K562 (cell line): ENCODE results near the gene FCHSD1. TPM values are rescaled to one million over a fixed set of nuclear protein-coding genes. Genes with fewer than 3 reads are reported as not detected.

ENCODE experiments used
- ATAC-seq: fragments of 200-7000 bp; cut with Tn5 transposase; 3 replicates; pipeline ENCODE4 v1.9.1; 2020; ENCODE audit warnings: moderate library complexity
- BruUV-seq: library from RNA; stranded (reverse); fragments of 400-500 nt; replicated peaks from 2 replicates; lab custom pipeline; 2021; lab: Mats Ljungman, UMichigan
- CTCF ChIA-PET: fragments of 300-600 bp; formaldehyde crosslinking; extraction: SDS; loops from one replicate; lab custom pipeline; 2021; ENCODE audit warnings: low intra/inter-chr PET ratio; lab: Yijun Ruan, JAX
- POLR2A ChIA-PET: fragments of 300-600, 350-650 bp; sonication (Branson Sonifier 250); formaldehyde crosslinking; extraction: SDS; loops from one replicate; lab custom pipeline; 2021; ENCODE audit warnings: antibody characterized with exemption, inconsistent platforms; lab: Yijun Ruan, JAX
- DNase-seq, 4 experiments: peaks; one replicate each; pipeline versions ENCODE4 v3.0.0 to v3.0.0-alpha.2; 2011 to 2018; ENCODE audit warnings: low spot score in 3 of 4, mixed read lengths in 3 of 4; ENCODE audit errors: extremely low read depth in 1 of 4
- FAIRE-seq: peaks from 2 replicates; lab custom pipeline; 2011; peaks lifted over from hg19 to GRCh38; lab: Jason Lieb, UNC
- H2AFZ ChIP-seq: 2 replicates; pipeline ENCODE4 v1.6.0; 2011; ENCODE audit warnings: low read depth, low read length, control low read depth, inconsistent platforms
- H3K27ac ChIP-seq: fragments of 200-600 bp; 3 replicates; pipeline ENCODE4 v1.8.0; 2011; ENCODE audit warnings: low read depth, mild to moderate bottlenecking, control low read depth, inconsistent platforms, low read length, moderate library complexity, mixed read lengths; ENCODE audit errors: extremely low read depth
- H3K27me3 ChIP-seq, 2 experiments: fragments of 300-600 bp in 1 of 2; 2 replicates in 1 of 2; 3 replicates in 1 of 2; pipeline versions ENCODE4 v1.6.0 to v1.8.0; 2011; ENCODE audit warnings: inconsistent platforms in 2 of 2, low read length in 2 of 2, mild to moderate bottlenecking in 1 of 2, mixed read lengths in 1 of 2, moderate library complexity in 1 of 2; ENCODE audit not compliant: control insufficient read depth in 2 of 2, insufficient read depth in 2 of 2
- H3K36me3 ChIP-seq: fragments of 300-600 bp; 3 replicates; pipeline ENCODE4 v1.8.0; 2011; ENCODE audit warnings: mild to moderate bottlenecking, low read length, inconsistent platforms; ENCODE audit not compliant: control insufficient read depth, insufficient read depth
- H3K4me1 ChIP-seq, 2 experiments: fragments of 200-600 bp in 1 of 2; replicated peaks in 1 of 2; 2 replicates in 1 of 2; 3 replicates in 1 of 2; pipeline versions ENCODE4 v1.5.1 to v1.8.0; 2011; ENCODE audit warnings: inconsistent platforms in 2 of 2, low read length in 2 of 2, mild to moderate bottlenecking in 1 of 2, mixed read lengths in 1 of 2, moderate library complexity in 1 of 2; ENCODE audit not compliant: control insufficient read depth in 2 of 2, insufficient read depth in 2 of 2
- H3K4me2 ChIP-seq: 2 replicates; pipeline ENCODE4 v1.6.1; 2011; ENCODE audit warnings: low read length, control low read depth, inconsistent platforms, mixed read lengths; ENCODE audit not compliant: insufficient read depth
- H3K4me3 ChIP-seq: fragments of 200-600 bp; sonication (generic), shearing (Covaris generic); 2 replicates; pipeline ENCODE4 v1.5.1; 2016; ENCODE audit warnings: control low read depth, inconsistent platforms
- H3K79me2 ChIP-seq: fragments of 200-600 bp; 3 replicates; pipeline ENCODE4 v1.8.0; 2011; ENCODE audit warnings: low read length, inconsistent platforms; ENCODE audit not compliant: control insufficient read depth, insufficient read depth
- H3K9ac ChIP-seq, 2 experiments: 2 replicates each; pipeline versions ENCODE4 v1.6.0 to v1.6.1; 2011; ENCODE audit warnings: low read depth in 2 of 2, low read length in 2 of 2, control low read depth in 1 of 2, inconsistent platforms in 1 of 2, mild to moderate bottlenecking in 1 of 2, mixed read lengths in 1 of 2; ENCODE audit not compliant: insufficient read depth in 1 of 2
- H3K9me1 ChIP-seq: one replicate; pipeline ENCODE4 v1.6.0; 2011; ENCODE audit warnings: inconsistent platforms, mild to moderate bottlenecking, low read length, moderate library complexity; ENCODE audit not compliant: control insufficient read depth, insufficient read depth
- H3K9me3 ChIP-seq: replicated peaks from 2 replicates; pipeline ENCODE4 v1.5.1; 2011; ENCODE audit warnings: low read depth, low read length, inconsistent platforms; ENCODE audit not compliant: control insufficient read depth, insufficient read depth
- H4K20me1 ChIP-seq: replicated peaks from 2 replicates; pipeline ENCODE4 v1.6.1; 2011; ENCODE audit warnings: low read length, inconsistent platforms, mixed read lengths; ENCODE audit not compliant: control insufficient read depth, insufficient read depth
- ADNP ChIP-seq: fragments of 200-800 bp; sonication (Bioruptor generic); IDR thresholded peaks from 2 replicates; pipeline ENCODE4 v1.6.1; 2016; ENCODE audit warnings: missing genetic modification characterization, missing compliant biosample characterization
- BCOR ChIP-seq: fragments of 450-650 bp; IDR thresholded peaks from 2 replicates; pipeline ENCODE4 v1.6.1; 2016
- KDM1A ChIP-seq, 2 experiments: fragments of 450-650 bp; IDR thresholded peaks; 2 replicates each; pipeline ENCODE4 v1.6.1; 2016; ENCODE audit warnings: mild to moderate bottlenecking in 2 of 2
- NR1H2 ChIP-seq: sonication (generic); formaldehyde crosslinking; IDR thresholded peaks from 2 replicates; pipeline ENCODE4 v1.4.0; 2020; ENCODE audit warnings: mild to moderate bottlenecking, missing genetic modification reagents
- RBM25 ChIP-seq: fragments of 200-400 bp; formaldehyde crosslinking; IDR thresholded peaks from 2 replicates; pipeline ENCODE4 v1.6.1; 2018; ENCODE audit warnings: low read length, low read depth, moderate library complexity; ENCODE audit not compliant: severe bottlenecking
- ZBTB1 ChIP-seq: sonication (generic); formaldehyde crosslinking; IDR thresholded peaks from 2 replicates; pipeline ENCODE4 v1.8.1; 2023; ENCODE audit warnings: missing genetic modification reagents, low read depth, mild to moderate bottlenecking, borderline replicate concordance
- ZNF146 ChIP-seq: IDR thresholded peaks from one replicate; pipeline ENCODE4 v1.6.1; 2018; ENCODE audit warnings: missing compliant biosample characterization; ENCODE audit not compliant: unreplicated experiment
- ZNF217 ChIP-seq: sonication (generic); formaldehyde crosslinking; IDR thresholded peaks from 2 replicates; pipeline ENCODE4 v1.8.0; 2022; ENCODE audit warnings: mild to moderate bottlenecking, missing genetic modification reagents
- ZNF274 ChIP-seq: IDR thresholded peaks from 2 replicates; pipeline ENCODE4 v1.6.1; 2011; ENCODE audit warnings: low read depth, mild to moderate bottlenecking, low read length, moderate library complexity, borderline replicate concordance
- ZNF561 ChIP-seq: fragments of 450-650 bp; formaldehyde crosslinking; conservative IDR thresholded peaks from 2 replicates; pipeline ENCODE4 v1.4.0; 2020; ENCODE audit warnings: mild to moderate bottlenecking, moderate library complexity
- WGBS: fragments of 100-300 bp; shearing (Covaris generic); methylation state at CpG from one replicate; pipeline ENCODE4 v1.1.6; 2016; ENCODE audit warnings: low coverage, mixed read lengths; ENCODE audit not compliant: insufficient coverage; ENCODE audit errors: missing lambda C conversion rate; 5-methylcytosine and 5-hydroxymethylcytosine counted together
- in situ Hi-C: fragments of 300-500 bp; cut with MboI; formaldehyde crosslinking; loops from 4 replicates; pipeline ENCODE4 v1.15.0; 2018; ENCODE audit warnings: inconsistent platforms, mixed read lengths
- intact Hi-C: fragments of 100-400 bp; cut with micrococcal nuclease; formaldehyde crosslinking; loops from 2 replicates; pipeline ENCODE4 v1.14.2; 2022
- polyA plus RNA-seq, 8 experiments: library from polyadenylated mRNA; depleted of rRNA in 4 of 8; stranded (reverse) in 5 of 8; unstranded in 3 of 8; fragments of >200 nt; fragmentation: Nextera tagmentation in 2 of 8; fragmentation: Illumina TruSeq in 1 of 8; extraction: Ambion mirVana in 2 of 8; extraction: Trizol in 1 of 8; gene quantifications; 2 replicates each; pipeline versions ENCODE4 v1.2.1 to v1.2.3, GENCODE V29; 2011 to 2014; ENCODE audit warnings: inconsistent platforms in 1 of 8, missing spikeins in 1 of 8
- total RNA-seq, 7 experiments: library from RNA; depleted of rRNA in 6 of 7; stranded (reverse); fragments of >200 nt in 6 of 7; fragmentation: Illumina TruSeq in 2 of 7; extraction: Trizol in 2 of 7; gene quantifications; 2 replicates each; pipeline versions ENCODE4 v1.2.1 to v1.2.3, GENCODE V29; 2011 to 2021; ENCODE audit warnings: low replicate concordance in 1 of 7

Gene FCHSD1
- total and polyA plus RNA-seq, 9 of the 15 experiments (the other 6 are each of a cell fraction or from before 2014, with no cell fraction given) = 0.35 to 37.5 (median 13.6) TPM

DNA sequence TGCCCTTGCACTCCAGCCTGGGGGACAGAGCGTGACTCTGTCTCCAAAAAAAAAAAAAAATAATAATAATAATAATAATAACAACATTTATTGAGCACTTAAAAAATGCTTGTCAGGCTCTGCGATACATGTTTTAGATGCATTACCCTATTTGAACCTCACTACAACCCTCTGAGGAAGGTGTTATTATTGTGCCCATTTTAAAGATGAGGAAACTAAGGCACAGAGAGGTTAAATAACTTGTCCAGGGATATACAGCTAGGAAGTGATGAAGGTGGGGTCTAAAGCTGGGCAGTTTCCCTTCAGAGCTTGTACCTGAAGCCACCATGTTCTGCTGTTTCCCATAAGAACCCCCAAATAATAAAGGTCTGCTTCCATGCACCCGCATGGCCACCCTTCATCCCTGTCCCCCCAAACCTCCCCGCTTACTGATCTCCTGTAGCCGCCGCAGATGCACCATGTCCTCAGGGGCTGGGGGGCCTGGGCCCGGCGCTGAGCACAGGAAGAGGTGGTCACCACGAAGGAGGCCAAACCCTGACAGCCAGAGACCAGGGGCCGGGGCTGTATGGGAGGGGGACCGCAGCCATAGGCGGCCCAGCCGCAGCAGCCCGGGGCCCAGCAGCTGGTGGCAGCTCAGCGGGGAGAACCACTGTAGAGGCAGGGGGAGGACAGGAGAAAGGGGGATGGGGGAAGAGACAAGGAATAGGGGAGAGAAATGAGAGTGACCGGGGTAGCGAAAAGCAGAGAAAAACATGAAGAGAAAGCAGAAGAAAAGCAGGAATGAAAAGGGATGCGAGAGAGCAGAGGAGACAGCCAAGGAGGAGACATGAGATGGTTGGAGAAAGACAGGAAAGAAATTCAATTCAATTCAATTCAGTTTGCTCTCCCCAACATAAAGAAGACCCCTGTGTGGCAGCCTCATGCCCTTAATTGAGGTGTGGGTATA lies 15.1 kb upstream of the FCHSD1 start:
- intact Hi-C loops = loop anchor here (1.0 to 10.0 kb wide), 5 partner anchors 26 to 479 kb away; partner anchors contain the start of gene RNF14
- CTCF ChIA-PET = interaction anchor here (0.9 to 1.6 kb wide), 4 partner anchors 148 to 294 kb away, joined by 3 to 12 read pairs (median 4); partner anchors contain the start of gene PCDH1
- POLR2A ChIA-PET = interaction anchor here (0.8 to 1.0 kb wide), 2 partner anchors 26 to 149 kb away, joined by 3 read pairs; no protein-coding TSS in a partner anchor

More for the DNA sequence above, 15.1 kb upstream of the FCHSD1 start:
- Histone ChIP-seq H3K9me1 (no peaks in the 10 kb centered on the region), H3K27ac (no peak overlapping the region), H2AFZ (no peak overlapping the region), H3K9me3 (no peaks in the 10 kb centered on the region), H3K4me3 (no peak overlapping the region), H3K36me3 (peaks cover 3% of the 10 kb centered on the region; the same call in 1 of the 3 replicates), H3K4me1 (peaks cover 5 to 6% of the 10 kb centered on the region in 2 experiments; a peak in 4 of 5 replicates), H3K79me2 (no peaks in the 10 kb centered on the region), H4K20me1 (no peaks in the 10 kb centered on the region), H3K4me2 (no peak overlapping the region), H3K9ac (no peak overlapping the region), H3K27me3 (no peaks in the 10 kb centered on the region)
- FAIRE-seq = no peak
- in situ Hi-C loops = no loop called here
- 85% methylated on average over 13 of the region's 18 CpGs for WGBS
- DNase-seq = no peak
- no TSS peak for BruUV-seq
- peak; percentile 61; the same call in 1 of the 2 replicates for TF ChIP-seq BCOR
- TF ChIP-seq ZBTB1 = no peak
- no peak for TF ChIP-seq ZNF274
- peak; percentile 11 for TF ChIP-seq ZNF146 (CRISPR knock-in tag)
- no peak for TF ChIP-seq ZNF561 (CRISPR knock-in tag)
- TF ChIP-seq ZNF217 (CRISPR knock-in tag) = no peak
- TF ChIP-seq ADNP = peak; percentile 67
- TF ChIP-seq NR1H2 (CRISPR knock-in tag) = no peak
- peak in 1 of 2 experiments; percentile 25; a peak in 1 of 4 replicates for TF ChIP-seq KDM1A (IDR thresholded peaks at IDR 0.05)
- TF ChIP-seq RBM25 = peak; percentile 87
- ATAC-seq = no peak
